Measurements from ENCODE around the gene AURKB. TPM values are rescaled to one million over a fixed set of nuclear protein-coding genes. Genes with fewer than 3 reads are reported as not detected.

Gene AURKB
- total RNA-seq, 1 donor from 2014 or later: 7.6 TPM

- Histone ChIP-seq H3K27ac (ENCODE audit: low read depth, low read length) (no peak overlapping the region), H3K27me3 (ENCODE audit: insufficient read depth, low read length) (no peaks in the 10 kb centered on the region), H4K20me1 (ENCODE audit: insufficient read depth, low read length) (peaks cover 5% of the 10 kb centered on the region), H3K9me3 (ENCODE audit: insufficient read depth, low read depth, low read length) (no peaks in the 10 kb centered on the region), H2AFZ (ENCODE audit: low read depth, low read length) (no peak overlapping the region), H3K4me1 (ENCODE audit: insufficient read depth, low read length) (peaks cover 4% of the 10 kb centered on the region), H3K79me2 (ENCODE audit: insufficient read depth, low read length) (peaks cover 35% of the 10 kb centered on the region), H3K36me3 (ENCODE audit: insufficient read depth, low read length) (peaks cover 3% of the 10 kb centered on the region), H3K4me3 (ENCODE audit: insufficient read depth, low read depth, low read length) (no peak overlapping the region), H3K4me2 (ENCODE audit: low read length) (no peak overlapping the region), H3K9ac (ENCODE audit: low read length) (no peak overlapping the region)
- Mint-ChIP-seq H3K36me3 (ENCODE audit: low read depth, unreplicated experiment) (no peaks in the 10 kb centered on the region), H3K4me1 (ENCODE audit: low read depth, unreplicated experiment) (no peaks in the 10 kb centered on the region), H3K27ac (ENCODE audit: unreplicated experiment) (peak overlapping the region; percentile 41), H3K27me3 (ENCODE audit: low read depth, unreplicated experiment) (no peaks in the 10 kb centered on the region), H3K9me3 (ENCODE audit: unreplicated experiment) (no peaks in the 10 kb centered on the region), H3K4me3 (ENCODE audit: unreplicated experiment) (peak overlapping the region; percentile 34)
- DNase-seq (ENCODE audit: low read depth) (no peak), FAIRE-seq (no peak)
- TF ChIP-seq CTCF (IDR thresholded peaks at IDR 0.05; ENCODE audit: insufficient read depth, low read depth, low read length) (no peak), EZH2 (IDR thresholded peaks at IDR 0.05; ENCODE audit: insufficient read depth, low read length) (no peak)
Observed at GRCh38 chr17:8204761-8205555, 5.4 kb downstream of the AURKB start.

GRCh38 chr17:8192070-8192815 is 18.1 kb downstream of the AURKB start:
- peak overlapping the region; percentile 81 for H2AFZ ChIP-seq (ENCODE audit: low read depth, low read length)
- peak overlapping the region; percentile 50 for H3K4me3 ChIP-seq (ENCODE audit: insufficient read depth, low read depth, low read length)
- H3K36me3 ChIP-seq (ENCODE audit: insufficient read depth, low read length): no peaks in the 10 kb centered on the region
- Mint-ChIP-seq H3K27ac (ENCODE audit: unreplicated experiment) (no peak overlapping the region), H3K4me1 (ENCODE audit: low read depth, unreplicated experiment) (peaks cover 4% of the 10 kb centered on the region), H3K9me3 (ENCODE audit: unreplicated experiment) (no peaks in the 10 kb centered on the region), H3K36me3 (ENCODE audit: low read depth, unreplicated experiment) (no peaks in the 10 kb centered on the region), H3K27me3 (ENCODE audit: low read depth, unreplicated experiment) (no peaks in the 10 kb centered on the region), H3K4me3 (ENCODE audit: unreplicated experiment) (no peak overlapping the region)
- H4K20me1 ChIP-seq (ENCODE audit: insufficient read depth, low read length): peaks cover 17% of the 10 kb centered on the region
- H3K79me2 ChIP-seq (ENCODE audit: insufficient read depth, low read length): peaks cover 15% of the 10 kb centered on the region
- H3K9ac ChIP-seq (ENCODE audit: low read length): peak overlapping the region; percentile 71
- no peaks in the 10 kb centered on the region for H3K27me3 ChIP-seq (ENCODE audit: insufficient read depth, low read length)
- no peaks in the 10 kb centered on the region for H3K9me3 ChIP-seq (ENCODE audit: insufficient read depth, low read depth, low read length)
- peaks cover 33% of the 10 kb centered on the region for H3K4me1 ChIP-seq (ENCODE audit: insufficient read depth, low read length)
- DNase-seq (ENCODE audit: low read depth) (peak; percentile 83), FAIRE-seq (peak; percentile 91)
- no peak for TF ChIP-seq EZH2 (IDR thresholded peaks at IDR 0.05; ENCODE audit: insufficient read depth, low read length)
- no peak for TF ChIP-seq CTCF (IDR thresholded peaks at IDR 0.05; ENCODE audit: insufficient read depth, low read depth, low read length)
- H3K4me2 ChIP-seq (ENCODE audit: low read length): peak overlapping the region; percentile 82
- H3K27ac ChIP-seq (ENCODE audit: low read depth, low read length): peak overlapping the region; percentile 69
